CD4-positive, alpha-beta T cell treated with Interleukin-6 at 100 ng/mL for 8 hours (primary cell): ENCODE data around the gene KYNU.
"Not testable (repeated sequence)": the region's sequence is repeated elsewhere in the genome, so short reads cannot be mapped to it uniquely, and the experiment has no call there.

Experiments used
- DNase-seq: peaks from one replicate; pipeline ENCODE4 v3.0.0-alpha.2; 2020; ENCODE audit warnings: mixed read lengths, low spot score

Gene KYNU

GRCh38 chr2:142877216-142877838, at the start of gene KYNU:
Gene KYNU, plus strand, starts transcription at chr2:142877664. Its CDS starts 7,704 bp downstream, at chr2:142885368.
- no peak for DNase-seq

- no peak for DNase-seq
Observed at GRCh38 chr2:142834021-142834420, 43.4 kb upstream of the KYNU start.

- DNase-seq: no peak
Observed at GRCh38 chr2:142840436-142840835, 37.0 kb upstream of the KYNU start.

GRCh38 chr2:142841788-142842187, 35.7 kb upstream of the KYNU start:
- no peak for DNase-seq

- DNase-seq: no peak
Observed at GRCh38 chr2:142842369-142842768, 35.1 kb upstream of the KYNU start.

GRCh38 chr2:142843731-142844130, 33.7 kb upstream of the KYNU start:
- no peak for DNase-seq

- no peak for DNase-seq
Observed at GRCh38 chr2:142848023-142848606, 29.3 kb upstream of the KYNU start.

- no peak for DNase-seq
Observed at GRCh38 chr2:142849820-142850219, 27.6 kb upstream of the KYNU start.

GRCh38 chr2:142853912-142854311, 23.6 kb upstream of the KYNU start:
- DNase-seq: no peak

- DNase-seq: no peak
Observed at GRCh38 chr2:142857256-142858164, 20.0 kb upstream of the KYNU start.

GRCh38 chr2:142858961-142859360, 18.5 kb upstream of the KYNU start:
- DNase-seq: no peak

GRCh38 chr2:142862299-142862698, 15.2 kb upstream of the KYNU start:
- no peak for DNase-seq

GRCh38 chr2:142862847-142863246, 14.6 kb upstream of the KYNU start:
- no peak for DNase-seq

GRCh38 chr2:142863485-142863961, 13.9 kb upstream of the KYNU start:
- DNase-seq: no peak

- DNase-seq: not testable (repeated sequence)
Observed at GRCh38 chr2:142864605-142865004, 12.9 kb upstream of the KYNU start.

- DNase-seq: no peak
Observed at GRCh38 chr2:142865924-142866323, 11.5 kb upstream of the KYNU start.

- no peak for DNase-seq
Observed at GRCh38 chr2:142866426-142866825, 11.0 kb upstream of the KYNU start.

GRCh38 chr2:142867136-142867535, 10.3 kb upstream of the KYNU start:
- no peak for DNase-seq

- peak; percentile 5 for DNase-seq
Observed at GRCh38 chr2:142868229-142868762, 9.2 kb upstream of the KYNU start.

- DNase-seq: not testable (repeated sequence)
Observed at GRCh38 chr2:142869065-142869460, 8.4 kb upstream of the KYNU start.

- no peak for DNase-seq
Observed at GRCh38 chr2:142869461-142870106, 7.9 kb upstream of the KYNU start.

- DNase-seq: no peak
Observed at GRCh38 chr2:142870526-142870925, 6.9 kb upstream of the KYNU start.
